GM21825 (cell line): ENCODE measurements around the gene MASP2.
"Not testable (repeated sequence)": the region's sequence is repeated elsewhere in the genome, so short reads cannot be mapped to it uniquely, and the experiment has no call there.

Experiments used
- ATAC-seq: cut with Tn5 transposase; IDR thresholded peaks from one replicate; pipeline ENCODE4 v1.9.1; 2021; ENCODE audit warnings: mild to moderate bottlenecking, moderate library complexity; ENCODE audit not compliant: unreplicated experiment

The MASP2 gene

GRCh38 chr1:10992004-10992403, 55.0 kb downstream of the MASP2 start:
- not testable (repeated sequence) for ATAC-seq

- ATAC-seq: no peak
These were observed 56.2 kb downstream of the MASP2 start for GRCh38 chr1:10990828-10991227.

GRCh38 chr1:10989920-10990516, 57.0 kb downstream of the MASP2 start:
- ATAC-seq: not testable (repeated sequence)

- ATAC-seq: no peak
These were observed 57.9 kb downstream of the MASP2 start for GRCh38 chr1:10989095-10989494.

GRCh38 chr1:10987840-10988417, 59.1 kb downstream of the MASP2 start:
- no peak for ATAC-seq

- ATAC-seq: no peak
These were observed 60.5 kb downstream of the MASP2 start for GRCh38 chr1:10986525-10986890.

GRCh38 chr1:10980841-10981727, 66.0 kb downstream of the MASP2 start:
- no peak for ATAC-seq

DNA sequence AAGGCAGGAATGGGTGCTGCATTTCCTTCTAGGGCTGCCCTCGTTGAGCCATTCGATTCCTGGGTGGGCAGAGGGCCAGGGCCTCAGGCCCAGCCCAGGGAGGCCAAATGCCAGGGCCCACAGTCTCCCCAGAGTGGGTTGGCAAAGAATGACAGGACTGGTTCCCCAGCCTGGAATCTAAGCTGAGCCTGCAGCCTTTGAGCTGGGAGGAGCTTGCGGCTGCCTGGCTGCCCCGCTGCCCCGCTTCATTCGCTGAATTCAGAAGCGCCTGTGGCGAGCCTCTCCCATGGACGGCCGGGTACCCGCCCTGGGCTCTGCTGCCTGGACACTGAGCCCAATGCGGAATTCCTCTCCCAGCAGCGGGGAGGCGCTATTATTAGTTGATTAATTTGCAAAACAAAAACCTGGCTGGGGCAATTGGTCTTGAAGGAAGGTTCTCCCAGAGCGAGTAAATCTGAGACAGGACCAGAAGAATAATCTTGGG, 66.9 kb downstream of the MASP2 start:
- no peak for ATAC-seq

GRCh38 chr1:10979483-10979920, 67.5 kb downstream of the MASP2 start:
- no peak for ATAC-seq

DNA sequence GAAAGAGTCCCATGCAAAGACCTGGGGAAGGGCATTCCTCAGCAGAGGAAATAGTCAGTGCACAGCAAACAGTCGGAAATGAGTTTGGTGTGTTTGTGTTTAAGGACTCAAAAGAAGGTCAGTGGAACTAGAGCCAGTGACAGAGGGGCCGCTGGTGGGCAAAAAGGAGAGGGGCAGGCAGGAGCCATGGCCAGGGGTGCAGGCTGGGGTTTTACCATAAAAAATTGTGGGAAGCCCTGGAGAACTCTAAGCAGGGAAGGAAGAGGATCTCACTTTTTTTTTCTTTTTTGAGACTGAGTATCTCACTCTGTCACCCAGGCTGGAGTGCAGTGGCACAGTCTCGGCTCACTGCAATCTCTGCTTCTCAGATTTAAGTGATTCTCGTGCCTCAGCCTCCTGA, 68.3 kb downstream of the MASP2 start:
- no peak for ATAC-seq
